Lower lobe of right lung (tissue), 2 donors: ENCODE data around the gene MCRIP2. TPM values are rescaled to one million over a fixed set of nuclear protein-coding genes. Genes with fewer than 3 reads are reported as not detected.

Experiments used
- ATAC-seq, 2 donors: fragments of 200-7000 bp; cut with Tn5 transposase; one replicate each; pipeline ENCODE4 v1.9.1; 2020 to 2022; ENCODE audit warnings: mild to moderate bottlenecking in 2 of 2, moderate library complexity in 2 of 2
- DNase-seq: peaks from one replicate; pipeline ENCODE4 v3.0.0-alpha.2; 2020
- H3K27ac ChIP-seq: fragments of 200-600 bp; one replicate; pipeline ENCODE4 v1.8.0; 2022
- H3K27me3 ChIP-seq: fragments of 200-600 bp; one replicate; pipeline ENCODE4 v1.8.0; 2022; ENCODE audit warnings: low read depth
- H3K36me3 ChIP-seq: fragments of 200-600 bp; one replicate; pipeline ENCODE4 v1.8.0; 2022; ENCODE audit warnings: mild to moderate bottlenecking
- H3K4me1 ChIP-seq: fragments of 200-600 bp; one replicate; pipeline ENCODE4 v1.8.0; 2022
- H3K4me3 ChIP-seq: fragments of 200-600 bp; one replicate; pipeline ENCODE4 v1.8.0; 2022; ENCODE audit warnings: mild to moderate bottlenecking
- H3K9me3 ChIP-seq: fragments of 200-600 bp; one replicate; pipeline ENCODE4 v1.8.0; 2022
- intact Hi-C: fragments of 100-400 bp; cut with DNase I; formaldehyde crosslinking; loops from one replicate; pipeline ENCODE4 v1.11.0; 2022
- total RNA-seq: library from RNA; stranded (reverse); fragmentation: NEBNext Ultra II Directional; extraction: Animal tissue kit (Norgen Biotek cat#: 25700); gene quantifications from one replicate; pipeline ENCODE4 v1.2.1, GENCODE V29; 2021
- TF ChIP-seq, protein P1 (sequence below): fragments of 200-600 bp; IDR thresholded peaks from one replicate; pipeline ENCODE4 v1.8.0; 2022; ENCODE audit warnings: antibody characterized with exemption, mild to moderate bottlenecking
- donor health status: DM: no; HTN: yes; CAD: no; lungs with severe emphysema.

MCRIP2 gene
- total RNA-seq, 1 donor from 2014 or later = 47.7 TPM

DNA sequence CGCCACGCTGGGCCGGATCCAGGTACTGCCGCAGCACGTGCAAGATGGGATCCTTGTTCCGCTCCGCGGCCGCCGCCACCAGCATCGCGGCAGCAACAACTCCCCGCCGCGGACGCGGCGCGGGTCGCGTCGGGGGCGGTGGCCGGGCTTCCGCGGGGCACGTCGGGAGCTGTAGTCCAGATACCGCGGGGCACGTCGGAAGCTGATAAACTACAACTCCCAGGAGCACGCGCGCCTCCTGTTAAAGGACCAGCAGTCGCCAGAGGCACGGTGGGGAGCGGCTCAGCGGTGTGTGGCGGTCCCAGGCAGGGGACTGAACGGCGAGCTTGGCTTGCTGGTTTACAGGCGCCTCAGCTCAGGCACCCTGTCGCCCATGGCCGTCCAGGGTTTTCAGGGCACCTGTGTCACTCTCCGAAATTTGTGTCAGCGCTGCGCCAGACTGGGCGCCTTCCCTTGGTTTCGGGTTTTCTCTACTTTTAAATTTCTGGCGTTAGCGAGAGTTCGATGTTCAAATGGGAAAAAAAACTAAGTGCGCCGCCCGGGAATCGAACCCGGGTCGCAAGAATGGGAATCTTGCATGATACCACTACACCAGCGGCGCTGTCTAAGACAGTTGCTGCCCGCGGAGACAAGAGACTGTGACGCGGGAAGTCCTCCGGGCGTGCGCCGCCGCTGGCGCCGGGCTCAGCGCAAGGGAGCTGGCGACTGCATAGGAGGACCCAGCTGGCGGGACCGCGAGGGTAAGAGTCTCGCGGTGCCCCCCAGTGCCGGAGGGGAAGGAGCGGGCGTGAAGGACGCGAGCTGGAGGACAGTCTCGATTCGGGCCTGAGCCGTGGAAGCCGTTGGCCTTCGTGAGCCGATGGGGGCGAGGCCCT lies 5.2 kb upstream of the MCRIP2 start, which contains the start of gene METTL26:
TSS of gene METTL26 (minus strand) at position 100 of the 875 bp plus-strand sequence. CDS start at position 85, 15 bp downstream.
- peaks cover 5% of the 10 kb centered on the region for H3K36me3 ChIP-seq
- intact Hi-C loops = no loop called here
- TF ChIP-seq, protein P1, sequence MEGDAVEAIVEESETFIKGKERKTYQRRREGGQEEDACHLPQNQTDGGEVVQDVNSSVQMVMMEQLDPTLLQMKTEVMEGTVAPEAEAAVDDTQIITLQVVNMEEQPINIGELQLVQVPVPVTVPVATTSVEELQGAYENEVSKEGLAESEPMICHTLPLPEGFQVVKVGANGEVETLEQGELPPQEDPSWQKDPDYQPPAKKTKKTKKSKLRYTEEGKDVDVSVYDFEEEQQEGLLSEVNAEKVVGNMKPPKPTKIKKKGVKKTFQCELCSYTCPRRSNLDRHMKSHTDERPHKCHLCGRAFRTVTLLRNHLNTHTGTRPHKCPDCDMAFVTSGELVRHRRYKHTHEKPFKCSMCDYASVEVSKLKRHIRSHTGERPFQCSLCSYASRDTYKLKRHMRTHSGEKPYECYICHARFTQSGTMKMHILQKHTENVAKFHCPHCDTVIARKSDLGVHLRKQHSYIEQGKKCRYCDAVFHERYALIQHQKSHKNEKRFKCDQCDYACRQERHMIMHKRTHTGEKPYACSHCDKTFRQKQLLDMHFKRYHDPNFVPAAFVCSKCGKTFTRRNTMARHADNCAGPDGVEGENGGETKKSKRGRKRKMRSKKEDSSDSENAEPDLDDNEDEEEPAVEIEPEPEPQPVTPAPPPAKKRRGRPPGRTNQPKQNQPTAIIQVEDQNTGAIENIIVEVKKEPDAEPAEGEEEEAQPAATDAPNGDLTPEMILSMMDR = peak; percentile 29
- peak within 1 kb of the TSS; percentile 95 for H3K4me3 ChIP-seq
- H3K27ac ChIP-seq = peak within 1 kb of the TSS; percentile 92
- H3K9me3 ChIP-seq = no peaks in the 10 kb centered on the region
- peak; percentile 92 to 95 for ATAC-seq
- DNase-seq = peak; percentile 98
- peaks cover 20% of the 10 kb centered on the region for H3K4me1 ChIP-seq
- H3K27me3 ChIP-seq = no peaks in the 10 kb centered on the region

DNA sequence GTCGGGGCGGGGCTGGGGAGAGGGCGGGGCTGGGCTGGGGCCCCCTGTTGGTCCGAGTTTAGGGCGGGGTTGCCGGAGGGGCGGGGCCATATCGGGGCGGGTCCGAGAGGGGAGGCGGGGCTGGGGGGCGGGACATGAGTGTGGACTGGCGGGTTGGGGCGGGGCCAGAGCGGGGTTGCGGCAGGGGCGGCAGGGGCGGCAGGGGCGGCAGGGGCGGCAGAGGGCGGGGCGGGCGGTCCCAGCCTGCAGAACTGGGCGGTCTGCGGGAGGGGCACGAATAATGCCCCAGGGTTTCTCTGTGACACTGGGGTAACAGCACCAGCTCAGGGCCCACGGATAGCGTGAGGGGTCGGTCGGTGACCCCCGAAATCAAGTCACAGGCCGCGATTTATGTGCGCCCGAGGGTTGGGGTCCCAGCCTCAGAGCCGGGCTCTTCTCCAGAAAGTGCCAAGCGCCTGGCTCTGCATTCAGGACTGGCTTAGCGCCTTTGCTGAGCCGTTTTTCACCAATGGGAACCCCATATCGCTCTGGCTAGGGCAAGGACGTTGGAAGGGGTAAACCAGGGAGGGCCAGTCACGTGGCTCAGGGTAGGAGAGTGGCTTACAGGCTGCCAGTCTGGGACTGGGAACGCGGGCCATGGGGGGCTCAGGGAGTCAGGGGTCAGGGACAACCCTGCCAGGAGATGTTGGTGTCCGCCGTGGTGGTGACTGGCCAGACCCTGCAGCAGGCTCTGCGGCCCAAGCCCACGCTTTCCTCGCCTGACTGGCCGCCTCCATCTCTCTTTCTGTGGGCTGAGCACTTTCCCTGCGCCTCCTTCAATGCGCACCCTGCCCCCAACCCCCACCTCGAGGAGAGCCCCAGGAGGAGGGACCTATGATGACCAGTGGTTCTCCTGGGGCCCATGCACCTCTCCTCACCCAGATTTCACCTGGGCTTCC lies 4.3 kb upstream of the MCRIP2 start:
- TF ChIP-seq, protein P1 = no peak
- Histone ChIP-seq H3K9me3 (no peaks in the 10 kb centered on the region), H3K4me3 (peak overlapping the region; percentile 95), H3K27ac (peak overlapping the region; percentile 92), H3K36me3 (peaks cover 5% of the 10 kb centered on the region), H3K4me1 (peaks cover 21% of the 10 kb centered on the region), H3K27me3 (no peaks in the 10 kb centered on the region)
- ATAC-seq = peak; percentile 90 to 91
- DNase-seq = peak; percentile 91
- intact Hi-C loops = no loop called here

DNA sequence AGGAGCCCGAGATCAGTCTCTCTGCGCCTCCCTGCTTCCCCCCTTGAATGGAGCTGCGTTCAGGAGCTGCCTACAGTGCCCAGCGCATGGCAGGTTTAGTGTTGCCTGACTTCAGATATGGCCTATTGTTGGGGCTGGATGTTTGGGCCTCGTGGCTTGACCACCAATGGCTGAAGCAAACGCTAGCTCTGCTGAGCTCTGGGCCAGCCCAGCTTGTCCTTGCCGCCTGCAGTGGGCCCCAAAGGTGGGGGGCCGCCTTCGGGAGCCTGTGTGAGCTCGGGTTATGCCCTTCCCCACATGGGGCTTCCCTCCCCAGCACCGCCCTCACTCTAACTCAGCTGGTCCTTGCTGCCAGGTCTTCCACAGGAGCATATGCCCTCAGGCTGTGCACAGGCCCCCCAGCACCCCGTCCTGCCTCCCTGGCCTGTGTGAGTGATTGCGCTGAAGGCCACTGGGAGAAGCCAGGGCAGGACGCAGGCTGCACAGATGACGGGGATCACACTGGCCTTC lies 3.5 kb upstream of the MCRIP2 start:
- H3K27ac ChIP-seq = no peak overlapping the region
- no peak overlapping the region for H3K4me3 ChIP-seq
- no peaks in the 10 kb centered on the region for H3K9me3 ChIP-seq
- peaks cover 28% of the 10 kb centered on the region for H3K4me1 ChIP-seq
- H3K27me3 ChIP-seq = no peaks in the 10 kb centered on the region
- ATAC-seq = no peak
- DNase-seq = no peak
- H3K36me3 ChIP-seq = peaks cover 2% of the 10 kb centered on the region
- TF ChIP-seq, protein P1 = no peak
- intact Hi-C loops = no loop called here

DNA sequence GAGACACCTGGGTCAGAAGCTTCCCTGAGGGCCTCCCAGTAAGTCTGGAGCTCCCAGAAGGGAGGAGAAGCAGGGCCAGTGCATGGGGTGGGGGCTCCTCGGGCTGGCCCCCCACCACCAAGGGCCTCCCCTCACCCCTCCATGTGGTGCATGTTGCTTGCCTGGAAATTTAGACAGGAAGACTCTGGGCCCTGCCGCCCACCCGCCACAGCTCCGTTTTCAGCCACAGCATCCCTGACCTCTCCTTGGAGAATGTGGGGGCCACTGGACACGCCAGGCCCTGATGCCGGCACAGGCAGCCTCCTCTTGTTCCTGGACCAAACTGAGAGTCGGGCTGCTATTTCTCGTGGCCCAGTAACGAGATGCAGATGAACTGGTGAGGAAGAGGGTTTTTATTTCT lies 2.8 kb upstream of the MCRIP2 start:
- no peak for ATAC-seq
- no peak overlapping the region for H3K4me3 ChIP-seq
- DNase-seq = no peak
- no peaks in the 10 kb centered on the region for H3K9me3 ChIP-seq
- no peaks in the 10 kb centered on the region for H3K27me3 ChIP-seq
- H3K36me3 ChIP-seq = no peaks in the 10 kb centered on the region
- intact Hi-C loops = no loop called here
- H3K4me1 ChIP-seq = peaks cover 35% of the 10 kb centered on the region
- no peak overlapping the region for H3K27ac ChIP-seq
- TF ChIP-seq, protein P1 = no peak

DNA sequence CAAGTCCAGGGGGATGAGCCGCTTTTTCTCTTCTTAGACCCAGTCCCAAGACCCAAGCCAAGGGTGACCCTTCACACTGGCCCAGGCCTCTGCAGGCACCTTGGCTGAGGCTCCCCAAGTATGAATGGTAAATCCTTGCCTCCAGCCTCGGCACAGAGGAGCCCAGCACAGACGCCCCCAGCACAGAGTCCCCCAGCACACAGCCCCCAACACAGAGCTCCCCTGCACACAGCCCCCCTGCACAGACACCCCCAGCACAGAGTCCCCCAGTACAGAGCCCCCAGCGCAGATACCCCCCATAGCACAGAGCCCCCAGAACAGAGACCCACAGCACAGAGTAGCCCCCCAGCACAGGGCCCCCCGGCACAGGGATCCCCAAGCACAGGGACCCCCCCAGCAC lies 1.0 kb upstream of the MCRIP2 start:
- intact Hi-C loops = no loop called here
- DNase-seq (no peak), ATAC-seq (no peak)
- Histone ChIP-seq H3K4me3 (no peak overlapping the region), H3K4me1 (peaks cover 36% of the 10 kb centered on the region), H3K36me3 (no peaks in the 10 kb centered on the region), H3K27me3 (no peaks in the 10 kb centered on the region), H3K9me3 (no peaks in the 10 kb centered on the region), H3K27ac (no peak overlapping the region)
- TF ChIP-seq, protein P1 = no peak
